Coronary artery (tissue), 2 donors: Measurements from ENCODE around the gene ASAH2.
"Not testable (repeated sequence)": the region's sequence is repeated elsewhere in the genome, so short reads cannot be mapped to it uniquely, and the experiment has no call there.

Source experiments
- DNase-seq: peaks from one replicate; pipeline ENCODE4 v3.0.0-alpha.2; 2017; ENCODE audit warnings: low spot score
- H3K27ac ChIP-seq, 2 donors: fragments of 200-600 bp; sonication (generic); one replicate each; pipeline ENCODE4 v1.5.1; 2016 to 2019
- H3K4me3 ChIP-seq: fragments of 200-600 bp; sonication (generic); 2 replicates; pipeline ENCODE4 v1.5.1; 2016; ENCODE audit warnings: mild to moderate bottlenecking, moderate library complexity
- TF ChIP-seq, protein P1 (sequence below): fragments of 200-600 bp; sonication (generic); IDR thresholded peaks from one replicate; pipeline ENCODE4 v1.5.1; 2019; ENCODE audit warnings: antibody characterized with exemption

ASAH2 gene

DNA sequence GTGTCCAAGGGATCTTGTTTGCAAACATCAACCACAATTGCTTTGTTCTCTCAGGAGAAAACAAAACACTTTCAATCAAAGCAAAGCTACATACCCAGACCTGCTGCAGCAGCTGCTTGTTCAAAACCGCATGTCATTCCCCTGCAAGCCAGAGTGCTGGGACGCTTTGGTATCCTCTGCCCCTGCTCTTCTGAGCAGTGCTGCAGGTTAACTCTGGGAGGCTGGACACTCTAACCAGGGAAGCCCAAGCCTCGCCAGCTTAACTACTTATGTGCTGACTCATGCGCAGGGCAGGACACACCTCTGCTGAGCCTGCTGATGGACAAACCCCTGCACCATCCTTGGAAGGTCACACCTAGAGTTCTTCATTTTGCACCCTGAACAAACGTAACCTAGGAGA lies 28.2 kb upstream of the ASAH2 start:
- Histone ChIP-seq H3K4me3 (no peak overlapping the region), H3K27ac (no peak overlapping the region)
- TF ChIP-seq, protein P1, sequence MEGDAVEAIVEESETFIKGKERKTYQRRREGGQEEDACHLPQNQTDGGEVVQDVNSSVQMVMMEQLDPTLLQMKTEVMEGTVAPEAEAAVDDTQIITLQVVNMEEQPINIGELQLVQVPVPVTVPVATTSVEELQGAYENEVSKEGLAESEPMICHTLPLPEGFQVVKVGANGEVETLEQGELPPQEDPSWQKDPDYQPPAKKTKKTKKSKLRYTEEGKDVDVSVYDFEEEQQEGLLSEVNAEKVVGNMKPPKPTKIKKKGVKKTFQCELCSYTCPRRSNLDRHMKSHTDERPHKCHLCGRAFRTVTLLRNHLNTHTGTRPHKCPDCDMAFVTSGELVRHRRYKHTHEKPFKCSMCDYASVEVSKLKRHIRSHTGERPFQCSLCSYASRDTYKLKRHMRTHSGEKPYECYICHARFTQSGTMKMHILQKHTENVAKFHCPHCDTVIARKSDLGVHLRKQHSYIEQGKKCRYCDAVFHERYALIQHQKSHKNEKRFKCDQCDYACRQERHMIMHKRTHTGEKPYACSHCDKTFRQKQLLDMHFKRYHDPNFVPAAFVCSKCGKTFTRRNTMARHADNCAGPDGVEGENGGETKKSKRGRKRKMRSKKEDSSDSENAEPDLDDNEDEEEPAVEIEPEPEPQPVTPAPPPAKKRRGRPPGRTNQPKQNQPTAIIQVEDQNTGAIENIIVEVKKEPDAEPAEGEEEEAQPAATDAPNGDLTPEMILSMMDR = no peak
- no peak for DNase-seq

DNA sequence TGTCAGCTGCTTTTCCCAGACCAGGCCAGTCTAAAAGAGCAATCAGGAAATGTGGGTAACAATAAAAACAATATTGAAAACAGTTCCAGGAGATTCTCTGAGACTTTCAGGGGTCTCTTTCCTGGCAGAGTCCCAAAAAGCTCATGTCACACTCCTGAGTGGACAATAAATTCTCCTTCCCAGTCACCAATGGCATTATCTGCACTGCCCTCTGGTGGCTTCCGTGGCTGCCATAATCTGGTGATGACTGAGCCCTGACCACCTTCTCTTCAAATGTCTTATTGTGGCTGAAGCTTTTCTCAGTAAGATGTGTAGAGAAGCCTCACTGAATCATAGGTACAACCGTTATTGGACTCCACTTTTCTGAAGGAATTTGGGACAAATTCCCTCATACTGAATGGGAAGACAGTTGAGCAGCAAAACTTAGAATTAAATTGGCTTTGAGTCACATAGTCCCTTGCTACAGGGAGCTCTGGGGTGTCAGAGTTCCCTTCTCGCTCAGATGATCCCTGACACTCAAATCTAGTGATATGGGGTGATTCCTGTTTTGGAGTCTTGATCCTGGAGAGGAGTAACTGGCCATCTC lies 24.4 kb upstream of the ASAH2 start:
- TF ChIP-seq, protein P1 = peak; percentile 24
- DNase-seq = no peak
- Histone ChIP-seq H3K27ac (no peak overlapping the region), H3K4me3 (no peak overlapping the region)

DNA sequence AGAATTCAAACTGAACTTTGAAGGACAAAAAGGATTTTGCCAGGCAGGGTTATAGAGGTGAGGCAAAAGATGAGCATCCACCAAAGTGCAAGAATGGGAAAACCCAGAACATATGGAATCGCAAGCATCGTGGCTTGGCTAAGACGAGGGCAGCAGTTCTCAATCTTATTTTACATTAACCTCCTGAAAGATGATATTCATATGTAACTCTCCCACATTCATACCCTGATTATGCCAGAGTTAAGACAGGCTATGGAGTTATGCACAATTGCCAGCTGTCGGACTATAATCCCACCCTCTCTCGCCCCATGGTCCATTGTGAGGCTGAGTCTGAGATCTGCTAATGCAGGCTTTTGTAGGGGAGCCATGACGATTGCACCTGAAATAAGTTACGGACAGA lies 21.2 kb upstream of the ASAH2 start:
- no peak overlapping the region for H3K27ac ChIP-seq
- DNase-seq = no peak
- no peak overlapping the region for H3K4me3 ChIP-seq
- TF ChIP-seq, protein P1 = no peak

DNA sequence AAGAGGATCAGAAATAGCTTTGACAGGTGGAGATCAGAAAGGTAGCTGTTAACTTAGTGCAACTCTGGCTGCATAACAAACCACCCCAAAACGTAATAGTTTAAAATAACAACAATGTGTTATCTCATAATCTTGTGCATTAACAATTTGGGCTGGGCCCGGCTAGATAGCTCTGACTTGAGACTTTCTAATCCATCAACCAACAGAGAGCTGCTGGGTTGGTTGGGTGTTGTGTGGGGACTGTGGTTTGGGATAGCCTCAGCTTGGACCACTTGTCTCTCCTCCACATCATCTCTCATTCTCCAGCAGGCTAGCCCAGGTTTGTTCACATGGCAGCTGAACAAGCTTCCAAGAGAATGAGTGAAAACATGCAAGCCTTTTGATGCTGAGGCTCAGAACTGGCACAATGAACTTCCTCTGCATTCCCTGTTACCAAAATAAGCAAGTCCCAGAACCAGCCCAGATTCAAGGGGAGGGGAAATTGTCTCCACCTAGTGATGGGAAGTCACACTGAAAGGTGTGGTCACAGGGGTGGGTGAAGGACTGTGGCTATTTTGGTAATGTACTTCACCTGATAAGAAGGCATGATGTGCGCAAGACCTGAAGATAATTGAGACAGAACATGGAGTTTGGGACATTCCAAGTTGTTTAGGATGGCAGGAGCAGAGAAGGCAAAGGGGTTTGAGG lies 20.4 kb upstream of the ASAH2 start:
- H3K27ac ChIP-seq = no peak overlapping the region
- H3K4me3 ChIP-seq = no peak overlapping the region
- no peak for DNase-seq
- TF ChIP-seq, protein P1 = no peak

DNA sequence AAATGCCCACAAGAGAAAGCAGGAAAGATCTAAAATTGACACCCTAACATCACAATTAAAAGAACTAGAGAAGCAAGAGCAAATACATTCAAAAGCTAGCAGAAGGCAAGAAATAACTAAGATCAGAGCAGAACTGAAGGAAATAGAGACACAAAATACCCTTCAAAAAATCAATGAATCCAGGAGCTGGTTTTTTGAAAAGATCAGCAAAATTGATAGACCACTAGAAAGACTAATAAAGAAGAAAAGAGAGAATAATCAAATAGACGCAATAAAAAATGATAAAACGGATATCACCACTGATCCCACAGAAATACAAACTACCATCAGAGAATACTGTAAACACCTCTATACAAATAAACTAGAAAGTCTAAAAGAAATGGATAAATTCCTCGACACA lies 16.6 kb upstream of the ASAH2 start:
- DNase-seq, H3K27ac ChIP-seq, H3K4me3 ChIP-seq: not testable (repeated sequence)

DNA sequence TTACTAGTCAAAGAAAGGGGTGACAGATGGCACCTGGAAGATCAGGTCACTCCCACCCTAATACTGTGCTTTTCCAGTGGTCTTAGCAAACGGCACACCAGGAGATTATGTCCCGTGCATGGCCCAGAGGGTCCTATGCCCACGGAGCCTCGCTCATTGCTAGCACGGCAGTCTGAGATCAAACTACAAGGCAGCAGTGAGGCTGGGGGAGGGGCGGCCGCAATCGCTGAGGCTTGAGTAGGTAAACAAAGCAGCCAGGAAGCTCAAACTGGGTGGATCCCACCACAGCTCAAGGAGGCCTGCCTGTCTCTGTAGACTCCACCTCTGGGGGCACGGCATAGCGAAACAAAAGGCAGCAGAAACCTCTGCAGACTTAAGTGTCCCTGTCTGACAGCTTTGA lies 11.3 kb upstream of the ASAH2 start:
- not testable (repeated sequence) for H3K27ac ChIP-seq, H3K4me3 ChIP-seq, DNase-seq

DNA sequence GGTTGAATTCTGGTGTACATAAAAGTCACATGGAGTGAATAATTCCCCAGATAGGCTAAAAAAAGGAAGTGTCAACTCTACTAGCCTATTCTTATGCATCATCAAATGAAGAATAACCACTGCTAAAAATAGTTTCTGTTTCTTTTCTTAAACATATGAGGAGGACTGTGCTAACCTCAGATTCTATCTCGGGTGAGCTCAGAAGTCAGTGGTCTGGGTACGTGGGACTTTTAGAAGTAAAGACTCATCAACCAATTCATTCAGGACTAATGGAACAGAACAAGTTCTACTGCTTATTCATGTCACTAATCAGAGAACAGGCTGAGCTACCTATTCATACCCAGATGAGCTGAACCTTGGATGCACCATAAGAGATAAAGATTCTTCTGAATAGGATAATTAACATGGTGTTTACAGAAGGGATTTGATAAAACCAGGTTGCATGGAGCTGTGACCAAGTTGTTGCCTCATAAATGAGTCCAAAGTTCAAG lies 9.5 kb upstream of the ASAH2 start:
- Histone ChIP-seq H3K27ac (no peak overlapping the region), H3K4me3 (no peak overlapping the region)
- no peak for DNase-seq
- TF ChIP-seq, protein P1 = no peak

DNA sequence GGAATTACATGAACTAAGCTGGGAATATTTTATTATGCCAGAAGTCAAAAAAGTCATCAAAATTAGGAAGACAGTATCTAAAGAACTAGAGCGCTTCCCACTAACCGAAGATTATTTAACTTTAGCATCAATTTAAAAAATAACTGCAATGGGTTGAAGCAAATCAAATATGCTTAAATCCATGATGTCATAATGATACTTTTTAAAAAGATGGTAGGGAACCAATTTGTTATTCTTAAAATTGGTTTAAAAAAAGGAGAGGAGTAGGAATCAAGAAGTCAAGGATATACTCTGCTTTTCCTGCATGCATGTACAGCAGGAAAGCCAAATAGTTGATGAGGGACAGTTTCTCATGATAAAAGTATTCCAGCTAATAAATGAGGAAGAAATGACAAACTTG lies 3.2 kb upstream of the ASAH2 start:
- no peak for DNase-seq
- TF ChIP-seq, protein P1 = no peak
- Histone ChIP-seq H3K27ac (no peak overlapping the region), H3K4me3 (no peak overlapping the region)
